MM.1S (cell line): ENCODE data around the gene TMEM109.

ENCODE experiments used
- DNase-seq: peaks from one replicate; pipeline ENCODE4 v3.0.0-alpha.2; 2015
- H2AFZ ChIP-seq: fragments of 300-600 bp; sonication (generic); 2 replicates; pipeline ENCODE4 v1.6.0; 2016; ENCODE audit warnings: antibody characterized with exemption, low read length
- H3F3A ChIP-seq: fragments of 300-600 bp; sonication (generic); 2 replicates; pipeline ENCODE4 v1.6.1; 2016; ENCODE audit warnings: mild to moderate bottlenecking, antibody characterized with exemption, low read length, moderate library complexity, mixed read lengths; ENCODE audit not compliant: insufficient read depth
- H3K27ac ChIP-seq: fragments of 300-600 bp; sonication (generic); 2 replicates; pipeline ENCODE4 v1.5.1; 2016; ENCODE audit warnings: mild to moderate bottlenecking, low read length
- H3K27me3 ChIP-seq: fragments of 300-600 bp; sonication (generic); replicated peaks from 2 replicates; pipeline ENCODE4 v1.6.0; 2016; ENCODE audit warnings: low read length; ENCODE audit not compliant: insufficient read depth
- H3K36me3 ChIP-seq: fragments of 300-600 bp; sonication (generic); replicated peaks from 2 replicates; pipeline ENCODE4 v1.6.1; 2016; ENCODE audit warnings: mild to moderate bottlenecking, low read length, mixed read lengths; ENCODE audit not compliant: insufficient read depth
- H3K4me1 ChIP-seq: fragments of 300-600 bp; sonication (generic); 2 replicates; pipeline ENCODE4 v1.6.1; 2016; ENCODE audit warnings: low read length, mixed read lengths
- H3K4me2 ChIP-seq: fragments of 300-600 bp; sonication (generic); 2 replicates; pipeline ENCODE4 v1.6.0; 2016; ENCODE audit warnings: low read depth, low read length
- H3K4me3 ChIP-seq: fragments of 300-600 bp; sonication (generic); 2 replicates; pipeline ENCODE4 v1.5.1; 2016; ENCODE audit warnings: low read length, mixed read lengths
- H3K79me2 ChIP-seq: fragments of 300-600 bp; sonication (generic); 2 replicates; pipeline ENCODE4 v1.6.1; 2016; ENCODE audit warnings: mixed run types, low read length, mixed read lengths
- H3K9ac ChIP-seq: fragments of 300-600 bp; sonication (generic); 2 replicates; pipeline ENCODE4 v1.6.1; 2016; ENCODE audit warnings: low read length, mixed read lengths
- H3K9me2 ChIP-seq: fragments of 300-600 bp; sonication (generic); replicated peaks from 2 replicates; pipeline ENCODE4 v1.6.1; 2016; ENCODE audit warnings: mild to moderate bottlenecking, low read length, mixed read lengths; ENCODE audit not compliant: insufficient read depth
- H3K9me3 ChIP-seq: fragments of 300-600 bp; sonication (generic); replicated peaks from 2 replicates; pipeline ENCODE4 v1.6.1; 2016; ENCODE audit warnings: mild to moderate bottlenecking, low read length, mixed read lengths; ENCODE audit not compliant: insufficient read depth
- H4K20me1 ChIP-seq: fragments of 300-600 bp; sonication (generic); 2 replicates; pipeline ENCODE4 v1.6.1; 2016; ENCODE audit warnings: mild to moderate bottlenecking, low read length, moderate library complexity, mixed read lengths; ENCODE audit not compliant: insufficient read depth
- CTCF ChIP-seq: fragments of 300-600 bp; sonication (generic); IDR thresholded peaks from 2 replicates; pipeline ENCODE4 v1.5.1; 2016; ENCODE audit warnings: antibody characterized with exemption, low read length, mixed read lengths
- EZH2 ChIP-seq: fragments of 300-600 bp; sonication (generic); optimal IDR thresholded peaks from 2 replicates; pipeline ENCODE3; 2017; ENCODE audit warnings: low read depth, mild to moderate bottlenecking, antibody characterized with exemption, low read length, mixed read lengths
- EZH2phosphoT487 ChIP-seq: fragments of 300-600 bp; sonication (generic); IDR thresholded peaks from 2 replicates; pipeline ENCODE4 v1.6.1; 2018; ENCODE audit warnings: antibody characterized with exemption, low read length

TMEM109 gene

GRCh38 chr11:60926500-60926899 is 12.5 kb downstream of the TMEM109 start:
- Histone ChIP-seq H3F3A (peaks cover 13% of the 10 kb centered on the region; the same call in 1 of the 2 replicates), H4K20me1 (peaks cover 5% of the 10 kb centered on the region; the same call in 1 of the 2 replicates), H3K27ac (no peak overlapping the region), H3K9ac (no peak overlapping the region), H2AFZ (no peak overlapping the region), H3K4me3 (no peak overlapping the region), H3K9me3 (no peaks in the 10 kb centered on the region), H3K27me3 (peaks cover 26% of the 10 kb centered on the region), H3K4me2 (no peak overlapping the region), H3K79me2 (no peaks in the 10 kb centered on the region; the same call in 1 of the 2 replicates), H3K36me3 (no peaks in the 10 kb centered on the region; the same call in 1 of the 2 replicates), H3K9me2 (no peaks in the 10 kb centered on the region), H3K4me1 (no peaks in the 10 kb centered on the region)
- no peak for DNase-seq
- no peak for TF ChIP-seq EZH2
- TF ChIP-seq CTCF, result no peak
- no peak for TF ChIP-seq EZH2phosphoT487

GRCh38 chr11:60927061-60927592 is 13.2 kb downstream of the TMEM109 start:
- Histone ChIP-seq H3K27ac (no peak overlapping the region), H4K20me1 (peaks cover 4% of the 10 kb centered on the region; the same call in 1 of the 2 replicates), H3K4me2 (no peak overlapping the region), H3K36me3 (no peaks in the 10 kb centered on the region), H3K4me3 (no peak overlapping the region), H3K79me2 (no peaks in the 10 kb centered on the region), H2AFZ (no peak overlapping the region), H3K4me1 (no peaks in the 10 kb centered on the region), H3K9me3 (no peaks in the 10 kb centered on the region), H3F3A (peaks cover 13% of the 10 kb centered on the region; the same call in 1 of the 2 replicates), H3K9me2 (no peaks in the 10 kb centered on the region), H3K9ac (no peak overlapping the region), H3K27me3 (peaks cover 26% of the 10 kb centered on the region)
- no peak for DNase-seq
- TF ChIP-seq CTCF, result no peak
- no peak for TF ChIP-seq EZH2
- TF ChIP-seq EZH2phosphoT487, result no peak

GRCh38 chr11:60927600-60927999 is 13.6 kb downstream of the TMEM109 start:
- Histone ChIP-seq H3K36me3 (no peaks in the 10 kb centered on the region), H4K20me1 (peaks cover 4% of the 10 kb centered on the region; the same call in 1 of the 2 replicates), H3K4me3 (no peak overlapping the region), H3K9me2 (no peaks in the 10 kb centered on the region), H3K4me2 (no peak overlapping the region), H3K27ac (no peak overlapping the region), H3K79me2 (no peaks in the 10 kb centered on the region), H3F3A (peaks cover 11% of the 10 kb centered on the region; the same call in 1 of the 2 replicates), H3K9ac (no peak overlapping the region), H3K4me1 (no peaks in the 10 kb centered on the region), H3K9me3 (no peaks in the 10 kb centered on the region), H2AFZ (no peak overlapping the region), H3K27me3 (peaks cover 26% of the 10 kb centered on the region)
- no peak for TF ChIP-seq EZH2phosphoT487
- TF ChIP-seq EZH2, result no peak
- TF ChIP-seq CTCF, result no peak
- DNase-seq, result no peak
